Lower leg skin (tissue), 4 donors: Measurements from ENCODE around the gene ZNF398. TPM values are rescaled to one million over a fixed set of nuclear protein-coding genes. Genes with fewer than 3 reads are reported as not detected.

Experiments used
- DNase-seq, 2 donors: peaks; one replicate each; pipeline ENCODE4 v3.0.0-alpha.2; 2019; ENCODE audit warnings: low spot score in 2 of 2
- H3K4me3 ChIP-seq: fragments of 200-600 bp; sonication (generic); 2 replicates; pipeline ENCODE4 v1.5.1; 2017; ENCODE audit warnings: mild to moderate bottlenecking, low read depth; ENCODE audit not compliant: poor library complexity, severe bottlenecking
- POLR2A ChIP-seq, 2 donors: fragments of 450-650 bp; IDR thresholded peaks; one replicate each; pipeline ENCODE4 v1.6.1; 2016 to 2017; ENCODE audit warnings: antibody characterized with exemption in 2 of 2, mild to moderate bottlenecking in 1 of 2, moderate library complexity in 1 of 2
- WGBS, 2 donors: methylation state at CpG; one replicate each; pipeline ENCODE4 v1.1.5; 2018; 5-methylcytosine and 5-hydroxymethylcytosine counted together
- intact Hi-C: fragments of 100-400 bp; cut with DNase I; formaldehyde crosslinking; loops from one replicate; pipeline ENCODE4 v1.15.0; 2023; ENCODE audit warnings: low total_unique reads
- total RNA-seq, 4 donors: library from RNA; depleted of rRNA; stranded (reverse); fragments of >200 nt; gene quantifications; one replicate each; pipeline ENCODE4 v1.1.0, GENCODE V29; 2016
- TF ChIP-seq, protein P1 (sequence below), 3 donors: fragments of 450-650 bp; IDR thresholded peaks; one replicate each; pipeline ENCODE4 v1.5.1; 2016; ENCODE audit warnings: antibody characterized with exemption in 3 of 3, mild to moderate bottlenecking in 3 of 3, moderate library complexity in 2 of 3

ZNF398 gene
- total RNA-seq, 4 donors from 2014 or later, result 20.9 to 47.8 (median 30.4) TPM

DNA sequence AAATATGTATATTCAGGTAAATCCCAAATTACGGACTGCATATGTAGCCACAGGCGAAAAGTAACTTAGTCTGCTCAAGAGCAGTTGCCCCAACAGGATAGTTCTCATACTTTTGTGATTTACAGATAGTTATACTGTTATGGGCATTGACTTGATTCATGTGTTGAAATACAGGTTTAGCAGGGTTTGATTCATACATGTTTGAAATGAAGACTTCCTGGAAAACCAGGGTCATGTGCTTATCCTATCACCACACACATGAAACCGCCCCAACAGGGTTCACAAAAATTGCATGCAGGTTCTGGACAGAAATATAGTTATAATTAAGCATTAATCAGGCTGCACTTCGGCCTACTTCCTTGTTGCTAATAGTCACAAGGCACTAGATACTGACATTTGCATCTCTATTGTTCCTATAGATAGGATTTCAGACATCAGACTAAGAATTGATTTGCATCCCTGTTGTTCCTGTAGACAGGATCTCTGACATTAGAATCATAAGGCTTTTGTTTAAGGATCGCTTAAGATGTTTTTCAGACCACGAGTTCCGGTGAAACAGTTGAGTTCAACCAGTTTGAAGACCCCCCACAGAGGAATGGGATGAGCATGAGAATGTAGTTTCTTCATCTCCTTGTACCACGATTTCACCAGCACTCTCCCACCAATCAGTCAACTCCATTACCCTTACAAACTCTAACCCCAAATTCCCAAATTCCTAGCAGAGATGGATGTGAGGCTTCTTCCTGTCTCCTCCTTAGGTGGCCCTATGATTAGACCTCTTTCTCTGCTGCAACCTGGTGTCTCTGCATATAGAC, 2.0 kb upstream of the ZNF398 start:
- intact Hi-C loops, result no loop called here
- TF ChIP-seq, protein P1, sequence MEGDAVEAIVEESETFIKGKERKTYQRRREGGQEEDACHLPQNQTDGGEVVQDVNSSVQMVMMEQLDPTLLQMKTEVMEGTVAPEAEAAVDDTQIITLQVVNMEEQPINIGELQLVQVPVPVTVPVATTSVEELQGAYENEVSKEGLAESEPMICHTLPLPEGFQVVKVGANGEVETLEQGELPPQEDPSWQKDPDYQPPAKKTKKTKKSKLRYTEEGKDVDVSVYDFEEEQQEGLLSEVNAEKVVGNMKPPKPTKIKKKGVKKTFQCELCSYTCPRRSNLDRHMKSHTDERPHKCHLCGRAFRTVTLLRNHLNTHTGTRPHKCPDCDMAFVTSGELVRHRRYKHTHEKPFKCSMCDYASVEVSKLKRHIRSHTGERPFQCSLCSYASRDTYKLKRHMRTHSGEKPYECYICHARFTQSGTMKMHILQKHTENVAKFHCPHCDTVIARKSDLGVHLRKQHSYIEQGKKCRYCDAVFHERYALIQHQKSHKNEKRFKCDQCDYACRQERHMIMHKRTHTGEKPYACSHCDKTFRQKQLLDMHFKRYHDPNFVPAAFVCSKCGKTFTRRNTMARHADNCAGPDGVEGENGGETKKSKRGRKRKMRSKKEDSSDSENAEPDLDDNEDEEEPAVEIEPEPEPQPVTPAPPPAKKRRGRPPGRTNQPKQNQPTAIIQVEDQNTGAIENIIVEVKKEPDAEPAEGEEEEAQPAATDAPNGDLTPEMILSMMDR (IDR thresholded peaks at IDR 0.05), result no peak
- 51 to 64% methylated on average over 8 of the region's 8 CpGs for WGBS, 2 donors
- no peak overlapping the region for H3K4me3 ChIP-seq
- peak in 1 of 2 donors; percentile 49 for DNase-seq

DNA sequence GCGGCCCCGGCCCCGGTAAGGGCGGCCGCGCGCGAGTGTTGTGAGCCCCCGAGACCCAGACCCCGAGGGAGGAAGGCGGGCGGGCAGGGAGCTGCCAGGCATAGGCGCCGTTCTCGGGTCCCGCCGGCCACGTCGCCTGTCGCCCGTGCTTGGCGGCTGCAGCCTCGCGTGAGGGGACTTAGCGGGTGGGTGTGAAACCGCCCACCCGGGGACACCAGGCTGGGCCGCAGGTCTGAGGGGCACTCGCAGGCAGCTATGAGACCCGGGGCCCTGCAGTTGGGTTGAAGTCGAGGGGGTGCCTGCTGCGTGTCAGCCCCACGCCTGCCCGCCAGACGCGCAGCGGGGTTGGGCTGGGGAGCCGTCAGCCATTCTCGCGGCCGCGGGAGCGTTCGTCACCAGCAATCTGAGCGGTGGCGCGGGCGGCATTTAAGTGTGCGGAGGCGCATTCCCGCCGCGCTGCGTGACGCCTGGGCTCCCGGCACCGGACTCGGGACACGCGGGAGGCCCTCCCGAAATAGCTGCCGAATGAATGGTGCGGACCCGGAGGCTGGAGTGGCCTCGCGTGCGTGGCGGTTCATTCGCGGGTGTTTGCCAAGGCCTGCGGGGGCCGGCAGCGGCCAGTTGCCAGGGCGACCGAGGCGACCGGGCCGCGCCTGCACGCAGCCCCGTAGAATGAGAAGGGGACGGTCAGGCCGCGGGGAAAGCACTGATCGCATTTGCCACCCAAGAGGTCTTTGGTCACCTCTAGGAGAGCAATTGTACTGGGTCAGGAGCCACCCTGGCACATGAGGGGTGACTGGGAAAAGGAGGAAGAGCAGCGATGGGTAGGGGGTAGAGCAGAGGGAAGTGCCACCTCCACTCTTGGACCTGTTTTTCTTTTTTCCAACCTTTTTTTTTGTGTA, 750 bp downstream of the ZNF398 start:
- intact Hi-C loops, result no loop called here
- DNase-seq, result peak in 1 of 2 donors; percentile 91
- H3K4me3 ChIP-seq, result peak overlapping the region; percentile 79
- no peak for TF ChIP-seq POLR2A (IDR thresholded peaks at IDR 0.05)
- TF ChIP-seq, protein P1 (IDR thresholded peaks at IDR 0.05), result no peak
- WGBS, 2 donors, result 0% methylated on average over 33 to 71 of the region's 86 CpGs

DNA sequence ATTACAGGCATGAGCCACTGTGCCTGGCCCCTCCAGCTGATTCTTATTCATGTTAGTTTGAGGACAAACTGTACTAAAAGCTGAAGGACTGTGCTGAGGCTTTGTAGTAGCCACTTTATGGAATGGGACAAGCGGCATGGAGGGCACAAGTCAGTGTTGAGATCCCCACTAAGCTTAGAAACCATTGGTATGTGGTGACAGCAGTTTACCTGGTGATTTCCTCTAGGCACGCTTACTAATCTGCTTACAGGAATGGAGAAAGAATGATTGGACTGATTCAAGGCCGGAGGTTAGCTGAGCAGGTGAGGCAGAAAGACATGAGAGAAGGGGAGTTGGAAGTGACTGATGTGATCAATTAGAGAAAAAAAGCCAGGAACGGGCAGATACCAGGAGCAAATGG, 3.7 kb downstream of the ZNF398 start:
- intact Hi-C loops, result no loop called here
- TF ChIP-seq POLR2A (IDR thresholded peaks at IDR 0.05), result no peak
- TF ChIP-seq, protein P1 (IDR thresholded peaks at IDR 0.05), result no peak
- 59 to 67% methylated on average over 4 of the region's 4 CpGs for WGBS, 2 donors
- DNase-seq, result no peak
- no peak overlapping the region for H3K4me3 ChIP-seq

DNA sequence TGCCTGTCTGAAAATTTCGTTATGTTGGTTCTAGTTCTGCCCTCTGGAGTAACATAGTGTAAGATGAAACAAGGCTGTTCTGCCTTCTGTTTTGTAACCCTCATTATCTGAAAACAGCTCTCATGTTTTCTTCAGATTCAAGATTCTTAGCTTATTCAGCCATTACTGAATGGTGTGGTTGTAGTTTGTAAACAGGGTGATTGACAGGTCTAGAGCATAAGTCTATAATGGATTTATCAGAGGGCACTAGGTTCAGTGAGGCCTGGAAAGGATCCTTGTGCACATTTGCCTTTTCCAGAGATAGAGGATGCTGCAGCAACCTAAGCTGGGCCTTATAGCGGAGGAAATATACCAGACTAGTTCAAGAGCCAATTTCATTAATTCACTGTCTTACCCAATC, 6.1 kb downstream of the ZNF398 start:
- H3K4me3 ChIP-seq, result no peak overlapping the region
- intact Hi-C loops, result no loop called here
- TF ChIP-seq POLR2A (IDR thresholded peaks at IDR 0.05), result no peak
- TF ChIP-seq, protein P1 (IDR thresholded peaks at IDR 0.05), result no peak
- 79 to 91% methylated on average over 2 of the region's 2 CpGs for WGBS, 2 donors
- no peak for DNase-seq

DNA sequence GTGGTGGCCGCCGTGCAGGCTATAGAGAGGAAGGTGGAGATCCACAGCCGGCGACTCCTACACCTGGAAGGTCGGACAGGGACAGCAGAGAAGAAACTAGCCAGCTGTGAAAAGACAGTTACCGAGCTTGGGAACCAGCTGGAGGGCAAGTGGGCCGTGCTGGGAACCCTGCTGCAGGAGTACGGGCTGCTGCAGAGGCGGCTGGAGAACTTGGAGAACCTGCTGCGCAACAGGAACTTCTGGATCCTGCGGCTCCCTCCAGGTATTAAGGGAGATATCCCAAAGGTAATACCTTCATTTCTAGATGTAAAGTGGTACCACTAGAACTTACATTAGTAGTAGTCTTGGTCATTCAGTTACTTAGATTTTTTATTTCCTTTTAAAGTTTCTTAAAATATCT, 6.8 kb downstream of the ZNF398 start:
- TF ChIP-seq, protein P1 (IDR thresholded peaks at IDR 0.05), result no peak
- TF ChIP-seq POLR2A (IDR thresholded peaks at IDR 0.05), result no peak
- H3K4me3 ChIP-seq, result no peak overlapping the region
- 68 to 71% methylated on average over 11 of the region's 11 CpGs for WGBS, 2 donors
- DNase-seq, result no peak
- intact Hi-C loops, result no loop called here
